Large intestine (tissue), 3 donors: Measurements from ENCODE around the gene TTC22. TPM values are rescaled to one million over a fixed set of nuclear protein-coding genes. Genes with fewer than 3 reads are reported as not detected.

Experiments used
- DNase-seq, 2 donors: peaks; one replicate each; pipeline versions ENCODE4 v3.0.0 to v3.0.0-alpha.2; 2013
- H3K27ac ChIP-seq: one replicate; pipeline ENCODE4 v1.5.1; 2013; ENCODE audit warnings: low read length
- H3K27me3 ChIP-seq: 2 replicates; pipeline ENCODE4 v1.6.1; 2013; ENCODE audit warnings: low read length; ENCODE audit not compliant: control insufficient read depth, insufficient read depth
- H3K36me3 ChIP-seq: 2 replicates; pipeline ENCODE4 v1.6.1; 2013; ENCODE audit warnings: low read length; ENCODE audit not compliant: control insufficient read depth, insufficient read depth
- H3K4me1 ChIP-seq: one replicate; pipeline ENCODE4 v1.6.1; 2013; ENCODE audit warnings: low read length; ENCODE audit not compliant: control insufficient read depth, insufficient read depth
- H3K4me3 ChIP-seq: one replicate; pipeline ENCODE4 v1.5.1; 2013; ENCODE audit warnings: low read length
- H3K9me3 ChIP-seq: one replicate; pipeline ENCODE4 v1.6.1; 2013; ENCODE audit warnings: mild to moderate bottlenecking, low read depth, low read length, moderate library complexity; ENCODE audit not compliant: control insufficient read depth
- WGBS: methylation state at CpG from one replicate; pipeline ENCODE4 v1.1.5; 2013; ENCODE audit warnings: low lambda C conversion rate; ENCODE audit not compliant: insufficient coverage; 5-methylcytosine and 5-hydroxymethylcytosine counted together
- polyA plus RNA-seq: library from polyadenylated mRNA; unstranded; fragments of 120-200 nt; gene quantifications from one replicate; pipeline ENCODE4 v1.2.1, GENCODE V29; 2013

TTC22 gene
- polyA plus RNA-seq, 1 donor, result 28.2 TPM

GRCh38 chr1:54798206-54798605 is 2.9 kb downstream of the TTC22 start:
- Histone ChIP-seq H3K27ac (peak overlapping the region; percentile 98), H3K4me3 (no peak overlapping the region), H3K27me3 (no peaks in the 10 kb centered on the region), H3K36me3 (no peaks in the 10 kb centered on the region), H3K4me1 (peaks cover 67% of the 10 kb centered on the region), H3K9me3 (no peaks in the 10 kb centered on the region)
- DNase-seq, result peak; percentile 81 to 92
- WGBS, result no CpG with 5 or more reads among the region's 3 CpGs

- H3K9me3 ChIP-seq, result no peaks in the 10 kb centered on the region
- H3K4me1 ChIP-seq, result peaks cover 70% of the 10 kb centered on the region
- H3K27me3 ChIP-seq, result no peaks in the 10 kb centered on the region
- no peak for DNase-seq
- no CpG with 5 or more reads among the region's 2 CpGs for WGBS
- peak overlapping the region; percentile 98 for H3K27ac ChIP-seq
- H3K36me3 ChIP-seq, result no peaks in the 10 kb centered on the region
- no peak overlapping the region for H3K4me3 ChIP-seq
These were observed 4.2 kb downstream of the TTC22 start for GRCh38 chr1:54796902-54797301.

GRCh38 chr1:54795841-54796468 is 5.2 kb downstream of the TTC22 start:
- peak overlapping the region; percentile 98 for H3K27ac ChIP-seq
- peak; percentile 57 to 63 for DNase-seq
- no peaks in the 10 kb centered on the region for H3K9me3 ChIP-seq
- H3K4me1 ChIP-seq, result peaks cover 66% of the 10 kb centered on the region
- no peak overlapping the region for H3K4me3 ChIP-seq
- peaks cover 3% of the 10 kb centered on the region for H3K36me3 ChIP-seq
- H3K27me3 ChIP-seq, result no peaks in the 10 kb centered on the region
- no CpG with 5 or more reads among the region's 18 CpGs for WGBS

- H3K27me3 ChIP-seq, result no peaks in the 10 kb centered on the region
- no peak overlapping the region for H3K4me3 ChIP-seq
- H3K9me3 ChIP-seq, result no peaks in the 10 kb centered on the region
- H3K4me1 ChIP-seq, result peaks cover 66% of the 10 kb centered on the region
- H3K27ac ChIP-seq, result peak overlapping the region; percentile 98
- H3K36me3 ChIP-seq, result peaks cover 4% of the 10 kb centered on the region
- no peak for DNase-seq
- no CpG with 5 or more reads among the region's 4 CpGs for WGBS
These were observed 5.8 kb downstream of the TTC22 start for GRCh38 chr1:54795356-54795665.

GRCh38 chr1:54794451-54795355 is 6.4 kb downstream of the TTC22 start:
- peaks cover 5% of the 10 kb centered on the region for H3K36me3 ChIP-seq
- H3K27ac ChIP-seq, result peak overlapping the region; percentile 98
- no peaks in the 10 kb centered on the region for H3K27me3 ChIP-seq
- DNase-seq, result peak; percentile 96 to 97
- no peaks in the 10 kb centered on the region for H3K9me3 ChIP-seq
- no CpG with 5 or more reads among the region's 4 CpGs for WGBS
- no peak overlapping the region for H3K4me3 ChIP-seq
- peaks cover 66% of the 10 kb centered on the region for H3K4me1 ChIP-seq

- Histone ChIP-seq H3K4me1 (peaks cover 49% of the 10 kb centered on the region), H3K27ac (peak overlapping the region; percentile 98), H3K36me3 (peaks cover 15% of the 10 kb centered on the region), H3K9me3 (no peaks in the 10 kb centered on the region), H3K4me3 (no peak overlapping the region), H3K27me3 (no peaks in the 10 kb centered on the region)
- DNase-seq, result peak in 1 of 2 donors; percentile 43
- 100% methylated on average over 1 of the region's 7 CpGs for WGBS
These were observed 8.3 kb downstream of the TTC22 start for GRCh38 chr1:54792686-54793282.

GRCh38 chr1:54791880-54792522 is 9.1 kb downstream of the TTC22 start:
- peaks cover 42% of the 10 kb centered on the region for H3K4me1 ChIP-seq
- DNase-seq, result peak in 1 of 2 donors; percentile 35
- peaks cover 17% of the 10 kb centered on the region for H3K36me3 ChIP-seq
- H3K4me3 ChIP-seq, result no peak overlapping the region
- H3K9me3 ChIP-seq, result no peaks in the 10 kb centered on the region
- peak overlapping the region; percentile 22 for H3K27ac ChIP-seq
- no peaks in the 10 kb centered on the region for H3K27me3 ChIP-seq
- no CpG with 5 or more reads among the region's 13 CpGs for WGBS

GRCh38 chr1:54788459-54788858 is 12.7 kb downstream of the TTC22 start:
- Histone ChIP-seq H3K9me3 (no peaks in the 10 kb centered on the region), H3K27ac (no peak overlapping the region), H3K36me3 (peaks cover 41% of the 10 kb centered on the region), H3K27me3 (no peaks in the 10 kb centered on the region), H3K4me3 (no peak overlapping the region), H3K4me1 (peaks cover 11% of the 10 kb centered on the region)
- no CpG with 5 or more reads among the region's 5 CpGs for WGBS
- DNase-seq, result no peak

- Histone ChIP-seq H3K9me3 (no peaks in the 10 kb centered on the region), H3K4me3 (no peak overlapping the region), H3K4me1 (peaks cover 3% of the 10 kb centered on the region), H3K27me3 (no peaks in the 10 kb centered on the region), H3K27ac (no peak overlapping the region), H3K36me3 (peaks cover 41% of the 10 kb centered on the region)
- WGBS, result no CpG with 5 or more reads among the region's 11 CpGs
- no peak for DNase-seq
These were observed 13.5 kb downstream of the TTC22 start for GRCh38 chr1:54787604-54788003.

- peaks cover 2% of the 10 kb centered on the region for H3K27me3 ChIP-seq
- no peak for DNase-seq
- peaks cover 3% of the 10 kb centered on the region for H3K4me1 ChIP-seq
- no peaks in the 10 kb centered on the region for H3K9me3 ChIP-seq
- no peak overlapping the region for H3K27ac ChIP-seq
- H3K4me3 ChIP-seq, result no peak overlapping the region
- WGBS, result no CpG with 5 or more reads among the region's 8 CpGs
- peaks cover 44% of the 10 kb centered on the region for H3K36me3 ChIP-seq
These were observed 14.3 kb downstream of the TTC22 start for GRCh38 chr1:54786778-54787177.
